OCI-LY3 (cell line): ENCODE results near the gene DDX50.
"Not testable (repeated sequence)": the region's sequence is repeated elsewhere in the genome, so short reads cannot be mapped to it uniquely, and the experiment has no call there.

Experiments used
- H2AFZ ChIP-seq: fragments of 200-600, 300-600 bp; shearing (Covaris generic); 2 replicates; pipeline ENCODE4 v1.6.0; 2014; ENCODE audit warnings: antibody characterized with exemption, low read depth, low read length
- H3K27ac ChIP-seq: fragments of 200-600, 300-600 bp; sonication (generic); 2 replicates; pipeline ENCODE4 v1.5.1; 2014; ENCODE audit warnings: mild to moderate bottlenecking, low read length, moderate library complexity, mixed read lengths
- H3K27me3 ChIP-seq: fragments of 200-600, 300-600 bp; sonication (generic); 2 replicates; pipeline ENCODE4 v1.6.1; 2014; ENCODE audit warnings: low read depth, low read length, mixed read lengths
- H3K36me3 ChIP-seq: fragments of 200-600, 300-600 bp; sonication (generic); replicated peaks from 2 replicates; pipeline ENCODE3; 2014; ENCODE audit warnings: low read depth, low read length, mixed read lengths
- H3K4me1 ChIP-seq: fragments of 300-600, 200-600 bp; sonication (generic); 2 replicates; pipeline ENCODE4 v1.6.1; 2014; ENCODE audit warnings: low read length, mixed read lengths
- H3K4me2 ChIP-seq: fragments of 200-600, 300-600 bp; sonication (generic); 2 replicates; pipeline ENCODE4 v1.6.1; 2014; ENCODE audit warnings: low read length, mixed read lengths
- H3K4me3 ChIP-seq: fragments of 300-600, 200-600 bp; sonication (generic); 2 replicates; pipeline ENCODE4 v1.5.1; 2014; ENCODE audit warnings: antibody characterized with exemption, mild to moderate bottlenecking, low read length, moderate library complexity
- H3K79me2 ChIP-seq: fragments of 300-600, 200-600 bp; shearing (Covaris generic); 2 replicates; pipeline ENCODE4 v1.6.1; 2014; ENCODE audit warnings: mild to moderate bottlenecking, low read length, mixed read lengths
- H3K9ac ChIP-seq: fragments of 300-600, 200-600 bp; shearing (Covaris generic); 2 replicates; pipeline ENCODE4 v1.6.0; 2014; ENCODE audit warnings: mild to moderate bottlenecking, low read length, moderate library complexity
- H3K9me3 ChIP-seq: fragments of 200-600, 300-600 bp; shearing (Covaris generic); 2 replicates; pipeline ENCODE4 v1.6.1; 2014; ENCODE audit warnings: low read length, mixed read lengths; ENCODE audit not compliant: insufficient read depth
- H4K20me1 ChIP-seq: fragments of 200-600, 300-600 bp; sonication (generic); 2 replicates; pipeline ENCODE4 v1.6.1; 2016; ENCODE audit warnings: low read length, mixed read lengths; ENCODE audit not compliant: insufficient read depth
- EZH2phosphoT487 ChIP-seq: fragments of 200-600 bp; shearing (Covaris generic); IDR thresholded peaks from 2 replicates; pipeline ENCODE4 v1.6.1; 2018; ENCODE audit warnings: antibody characterized with exemption, mixed run types, low read depth
- TF ChIP-seq, protein P1 (sequence below): fragments of 200-600, 300-600 bp; sonication (generic); IDR thresholded peaks from 2 replicates; pipeline ENCODE4 v1.5.1; 2014; ENCODE audit warnings: antibody characterized with exemption, low read length, low read depth

DDX50 gene

GRCh38 chr10:68861253-68861652 is 39.9 kb upstream of the DDX50 start:
- no peaks in the 10 kb centered on the region for H3K9me3 ChIP-seq
- H2AFZ ChIP-seq, result no peak overlapping the region
- H3K27ac ChIP-seq, result no peak overlapping the region
- H3K79me2 ChIP-seq, result no peaks in the 10 kb centered on the region
- TF ChIP-seq, protein P1, sequence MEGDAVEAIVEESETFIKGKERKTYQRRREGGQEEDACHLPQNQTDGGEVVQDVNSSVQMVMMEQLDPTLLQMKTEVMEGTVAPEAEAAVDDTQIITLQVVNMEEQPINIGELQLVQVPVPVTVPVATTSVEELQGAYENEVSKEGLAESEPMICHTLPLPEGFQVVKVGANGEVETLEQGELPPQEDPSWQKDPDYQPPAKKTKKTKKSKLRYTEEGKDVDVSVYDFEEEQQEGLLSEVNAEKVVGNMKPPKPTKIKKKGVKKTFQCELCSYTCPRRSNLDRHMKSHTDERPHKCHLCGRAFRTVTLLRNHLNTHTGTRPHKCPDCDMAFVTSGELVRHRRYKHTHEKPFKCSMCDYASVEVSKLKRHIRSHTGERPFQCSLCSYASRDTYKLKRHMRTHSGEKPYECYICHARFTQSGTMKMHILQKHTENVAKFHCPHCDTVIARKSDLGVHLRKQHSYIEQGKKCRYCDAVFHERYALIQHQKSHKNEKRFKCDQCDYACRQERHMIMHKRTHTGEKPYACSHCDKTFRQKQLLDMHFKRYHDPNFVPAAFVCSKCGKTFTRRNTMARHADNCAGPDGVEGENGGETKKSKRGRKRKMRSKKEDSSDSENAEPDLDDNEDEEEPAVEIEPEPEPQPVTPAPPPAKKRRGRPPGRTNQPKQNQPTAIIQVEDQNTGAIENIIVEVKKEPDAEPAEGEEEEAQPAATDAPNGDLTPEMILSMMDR, result no peak
- no peak for TF ChIP-seq EZH2phosphoT487
- peaks cover 4% of the 10 kb centered on the region; the same call in 1 of the 2 replicates for H3K4me1 ChIP-seq
- no peak overlapping the region for H3K4me3 ChIP-seq
- H4K20me1 ChIP-seq, result no peaks in the 10 kb centered on the region
- H3K36me3 ChIP-seq, result no peaks in the 10 kb centered on the region
- no peaks in the 10 kb centered on the region for H3K27me3 ChIP-seq
- H3K9ac ChIP-seq, result no peak overlapping the region
- H3K4me2 ChIP-seq, result no peak overlapping the region

DNA sequence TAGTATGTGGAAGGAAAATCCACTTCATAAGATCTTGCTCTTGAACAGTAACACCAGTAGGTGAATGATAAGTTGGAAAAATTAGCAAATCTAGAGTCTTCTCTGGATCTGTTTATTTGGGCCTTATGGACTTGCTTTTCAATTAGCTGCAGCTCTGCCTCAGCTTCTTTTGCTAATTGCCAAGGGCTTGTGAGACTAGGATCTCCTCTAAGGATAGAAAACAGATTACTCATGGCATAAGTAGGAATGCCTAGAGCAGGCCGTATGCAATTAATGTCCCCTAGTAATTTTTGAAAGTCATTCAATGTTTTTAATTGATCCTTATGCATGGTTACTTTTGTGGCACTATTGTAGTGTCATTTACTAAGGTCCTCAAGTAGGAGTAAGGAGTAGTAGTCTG is 36.5 kb upstream of the DDX50 start:
- Histone ChIP-seq H3K9me3 (no peaks in the 10 kb centered on the region), H3K4me3 (no peak overlapping the region), H3K79me2 (no peaks in the 10 kb centered on the region), H3K4me2 (no peak overlapping the region), H3K27ac (no peak overlapping the region), H4K20me1 (no peaks in the 10 kb centered on the region), H3K4me1 (peaks cover 4% of the 10 kb centered on the region; the same call in 1 of the 2 replicates), H2AFZ (no peak overlapping the region), H3K36me3 (no peaks in the 10 kb centered on the region), H3K9ac (no peak overlapping the region), H3K27me3 (no peaks in the 10 kb centered on the region)
- TF ChIP-seq, protein P1, result no peak
- TF ChIP-seq EZH2phosphoT487, result no peak

GRCh38 chr10:68868173-68868572 is 32.9 kb upstream of the DDX50 start:
- not testable (repeated sequence) for H3K4me3 ChIP-seq, H3K79me2 ChIP-seq, H3K4me1 ChIP-seq, H4K20me1 ChIP-seq, H3K27me3 ChIP-seq, H3K27ac ChIP-seq, H3K36me3 ChIP-seq, H3K4me2 ChIP-seq, H3K9ac ChIP-seq, H3K9me3 ChIP-seq, H2AFZ ChIP-seq

DNA sequence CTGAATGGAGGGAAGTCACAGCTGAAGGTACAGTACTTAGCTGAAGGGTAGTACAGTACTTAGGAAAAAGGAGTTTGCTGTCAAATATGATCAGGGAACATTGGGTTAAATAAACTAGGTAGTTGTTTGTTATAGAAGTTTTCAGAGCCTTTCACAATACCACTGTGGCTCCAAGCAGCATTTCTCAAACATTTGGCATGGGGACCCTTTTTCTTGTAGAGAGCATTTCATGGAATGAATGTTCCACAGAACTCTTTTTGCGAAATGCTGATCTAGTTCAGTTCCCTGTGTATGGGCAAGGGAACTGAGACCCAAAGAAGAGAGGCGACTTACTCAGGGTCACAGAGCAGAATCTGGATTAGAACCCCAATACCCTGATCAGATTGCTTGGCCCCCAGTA is 31.5 kb upstream of the DDX50 start:
- Histone ChIP-seq H3K4me1 (peaks cover 4% of the 10 kb centered on the region; the same call in 1 of the 2 replicates), H2AFZ (no peak overlapping the region), H3K27me3 (no peaks in the 10 kb centered on the region), H3K4me2 (no peak overlapping the region), H3K4me3 (no peak overlapping the region), H3K9me3 (no peaks in the 10 kb centered on the region), H4K20me1 (no peaks in the 10 kb centered on the region), H3K9ac (no peak overlapping the region), H3K36me3 (no peaks in the 10 kb centered on the region), H3K27ac (no peak overlapping the region), H3K79me2 (no peaks in the 10 kb centered on the region)
- no peak for TF ChIP-seq EZH2phosphoT487
- TF ChIP-seq, protein P1, result no peak

DNA sequence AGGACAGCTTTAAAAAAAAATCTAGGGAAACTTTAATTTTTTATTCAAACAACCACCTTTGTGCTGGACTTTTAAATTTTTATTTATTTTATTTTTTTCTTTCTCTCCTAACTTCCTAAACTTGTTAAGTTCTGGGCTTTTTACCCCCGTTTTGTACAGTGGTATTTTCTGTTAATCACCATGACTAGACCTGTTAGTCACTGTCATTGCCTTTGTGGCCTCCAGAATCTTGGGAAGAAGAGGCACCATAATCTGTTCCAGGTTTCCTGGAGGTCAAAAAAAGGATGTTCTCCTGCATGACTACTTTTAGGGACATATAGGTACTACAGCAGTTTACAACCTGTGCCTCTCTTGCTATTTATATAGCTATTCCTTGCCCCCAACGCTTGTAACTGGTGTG is 31.1 kb upstream of the DDX50 start:
- H3K4me3 ChIP-seq, result no peak overlapping the region
- H3K27ac ChIP-seq, result no peak overlapping the region
- no peak overlapping the region for H3K9ac ChIP-seq
- H3K4me1 ChIP-seq, result peaks cover 4% of the 10 kb centered on the region; the same call in 1 of the 2 replicates
- H3K4me2 ChIP-seq, result no peak overlapping the region
- H3K27me3 ChIP-seq, result no peaks in the 10 kb centered on the region
- no peaks in the 10 kb centered on the region for H3K79me2 ChIP-seq
- no peaks in the 10 kb centered on the region for H3K36me3 ChIP-seq
- no peak overlapping the region for H2AFZ ChIP-seq
- H3K9me3 ChIP-seq, result no peaks in the 10 kb centered on the region
- no peaks in the 10 kb centered on the region for H4K20me1 ChIP-seq
- TF ChIP-seq EZH2phosphoT487, result no peak
- TF ChIP-seq, protein P1, result no peak
